Peyer's patch (tissue), 4 donors: ENCODE measurements around the gene CYP39A1.

Experiments used
- POLR2A ChIP-seq, 2 donors: fragments of 450-650 bp; IDR thresholded peaks; one replicate each; pipeline ENCODE4 v1.5.1; 2017; ENCODE audit warnings: antibody characterized with exemption in 2 of 2, mild to moderate bottlenecking in 2 of 2, moderate library complexity in 2 of 2
- TF ChIP-seq, protein P1 (sequence below), 6 experiments: fragments of 450-650 bp in 4 of 6; fragments of 200-600 bp in 2 of 6; sonication (generic) in 1 of 6; IDR thresholded peaks; one replicate each; pipeline ENCODE4 v1.5.1; 2017 to 2019; ENCODE audit warnings: antibody characterized with exemption in 6 of 6, mild to moderate bottlenecking in 3 of 6, moderate library complexity in 1 of 6

DNA sequence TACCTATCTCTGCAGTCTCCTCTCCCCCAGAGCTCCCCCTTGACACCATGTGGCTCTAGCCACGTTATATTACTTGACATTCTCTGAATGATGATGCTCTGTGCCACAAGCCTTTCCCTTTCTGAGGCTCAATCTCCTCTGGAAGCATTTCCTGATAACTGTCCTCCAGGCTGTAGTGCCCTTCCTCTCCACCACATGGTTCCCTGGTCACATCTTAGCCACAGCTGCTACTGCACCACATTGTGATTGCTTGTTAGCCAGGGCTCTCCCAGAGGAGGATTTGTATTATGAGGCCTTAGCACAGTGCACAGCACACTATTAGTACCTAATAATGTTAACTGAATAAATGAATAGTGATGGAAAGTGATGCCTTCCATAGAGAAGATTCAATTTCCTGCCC lies 97.5 kb downstream of the CYP39A1 start:
- TF ChIP-seq, protein P1, sequence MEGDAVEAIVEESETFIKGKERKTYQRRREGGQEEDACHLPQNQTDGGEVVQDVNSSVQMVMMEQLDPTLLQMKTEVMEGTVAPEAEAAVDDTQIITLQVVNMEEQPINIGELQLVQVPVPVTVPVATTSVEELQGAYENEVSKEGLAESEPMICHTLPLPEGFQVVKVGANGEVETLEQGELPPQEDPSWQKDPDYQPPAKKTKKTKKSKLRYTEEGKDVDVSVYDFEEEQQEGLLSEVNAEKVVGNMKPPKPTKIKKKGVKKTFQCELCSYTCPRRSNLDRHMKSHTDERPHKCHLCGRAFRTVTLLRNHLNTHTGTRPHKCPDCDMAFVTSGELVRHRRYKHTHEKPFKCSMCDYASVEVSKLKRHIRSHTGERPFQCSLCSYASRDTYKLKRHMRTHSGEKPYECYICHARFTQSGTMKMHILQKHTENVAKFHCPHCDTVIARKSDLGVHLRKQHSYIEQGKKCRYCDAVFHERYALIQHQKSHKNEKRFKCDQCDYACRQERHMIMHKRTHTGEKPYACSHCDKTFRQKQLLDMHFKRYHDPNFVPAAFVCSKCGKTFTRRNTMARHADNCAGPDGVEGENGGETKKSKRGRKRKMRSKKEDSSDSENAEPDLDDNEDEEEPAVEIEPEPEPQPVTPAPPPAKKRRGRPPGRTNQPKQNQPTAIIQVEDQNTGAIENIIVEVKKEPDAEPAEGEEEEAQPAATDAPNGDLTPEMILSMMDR (IDR thresholded peaks at IDR 0.05): no peak
- TF ChIP-seq POLR2A (IDR thresholded peaks at IDR 0.05): no peak
